Activated CD8-positive, alpha-beta memory T cell treated with anti-CD3 and anti-CD28 coated beads, Interleukin-2, amount 50 U/mL, for 1 hour (primary cell): ENCODE data around the gene OAS1.

ENCODE experiments used
- DNase-seq: peaks from one replicate; pipeline ENCODE4 v3.0.0-alpha.2; 2020; ENCODE audit errors: extremely low read depth

OAS1 gene

GRCh38 chr12:112906712-112907414 lies at the start of gene OAS1:
Gene OAS1, plus strand, starts transcription at chr12:112906962. Its CDS starts 78 bp downstream, at chr12:112907040.
- DNase-seq: no peak

GRCh38 chr12:112859291-112859690 lies 47.5 kb upstream of the OAS1 start:
- no peak for DNase-seq

- DNase-seq: no peak
Measured at GRCh38 chr12:112860181-112860580, 46.6 kb upstream of the OAS1 start.

GRCh38 chr12:112861284-112861683 lies 45.5 kb upstream of the OAS1 start:
- no peak for DNase-seq

- no peak for DNase-seq
Measured at GRCh38 chr12:112862636-112863290, 44.0 kb upstream of the OAS1 start.

GRCh38 chr12:112868459-112869041 lies 38.2 kb upstream of the OAS1 start:
- DNase-seq: no peak

- DNase-seq: no peak
Measured at GRCh38 chr12:112869091-112869490, 37.7 kb upstream of the OAS1 start.

- DNase-seq: no peak
Measured at GRCh38 chr12:112869778-112870177, 37.0 kb upstream of the OAS1 start.

GRCh38 chr12:112870267-112870980 lies 36.3 kb upstream of the OAS1 start:
- DNase-seq: no peak

- DNase-seq: no peak
Measured at GRCh38 chr12:112875608-112876007, 31.2 kb upstream of the OAS1 start.

- no peak for DNase-seq
Measured at GRCh38 chr12:112876506-112876905, 30.3 kb upstream of the OAS1 start.

- no peak for DNase-seq
Measured at GRCh38 chr12:112877006-112877405, 29.8 kb upstream of the OAS1 start.

- DNase-seq: no peak
Measured at GRCh38 chr12:112878488-112878887, 28.3 kb upstream of the OAS1 start.

GRCh38 chr12:112879191-112879705 lies 27.5 kb upstream of the OAS1 start:
- DNase-seq: no peak

GRCh38 chr12:112881602-112882001 lies 25.2 kb upstream of the OAS1 start:
- DNase-seq: no peak

- DNase-seq: no peak
Measured at GRCh38 chr12:112885236-112885635, 21.5 kb upstream of the OAS1 start.

GRCh38 chr12:112887550-112887949 lies 19.2 kb upstream of the OAS1 start:
- no peak for DNase-seq

- DNase-seq: no peak
Measured at GRCh38 chr12:112891093-112892024, 15.4 kb upstream of the OAS1 start.

- DNase-seq: no peak
Measured at GRCh38 chr12:112892856-112893255, 13.9 kb upstream of the OAS1 start.

- DNase-seq: no peak
Measured at GRCh38 chr12:112894128-112894527, 12.6 kb upstream of the OAS1 start.

- DNase-seq: no peak
Measured at GRCh38 chr12:112898380-112898779, 8.4 kb upstream of the OAS1 start.
